Effector CD4-positive, alpha-beta T cell (primary cell): ENCODE data around the gene FCGBP.
A peak's percentile ranks its signal among the peaks of the same experiment; 100 is the strongest.

Experiments used
- DNase-seq: peaks from one replicate; pipeline ENCODE4 v3.0.0-alpha.2; 2020

FCGBP gene

GRCh38 chr19:39943586-39943985 lies 9.2 kb upstream of the FCGBP start:
- DNase-seq, result no peak

DNA sequence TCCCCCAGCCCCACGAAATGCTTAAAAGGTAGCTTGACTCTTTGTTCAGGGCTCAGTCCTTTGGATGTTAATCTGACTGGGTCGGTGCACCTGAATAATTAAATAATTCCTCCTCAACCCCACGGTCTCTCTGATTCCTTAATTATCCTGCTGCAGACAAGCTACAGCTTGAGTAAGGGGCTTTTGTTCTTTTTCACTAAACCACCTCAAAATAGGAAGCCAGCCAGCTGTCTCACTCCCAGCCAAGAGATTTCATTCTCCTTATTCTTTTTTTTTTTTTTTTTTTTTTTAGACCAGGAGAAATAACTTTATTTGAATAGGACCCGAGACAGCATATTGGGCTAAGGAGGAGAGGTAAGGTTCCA lies 7.9 kb upstream of the FCGBP start:
- DNase-seq, result no peak

DNA sequence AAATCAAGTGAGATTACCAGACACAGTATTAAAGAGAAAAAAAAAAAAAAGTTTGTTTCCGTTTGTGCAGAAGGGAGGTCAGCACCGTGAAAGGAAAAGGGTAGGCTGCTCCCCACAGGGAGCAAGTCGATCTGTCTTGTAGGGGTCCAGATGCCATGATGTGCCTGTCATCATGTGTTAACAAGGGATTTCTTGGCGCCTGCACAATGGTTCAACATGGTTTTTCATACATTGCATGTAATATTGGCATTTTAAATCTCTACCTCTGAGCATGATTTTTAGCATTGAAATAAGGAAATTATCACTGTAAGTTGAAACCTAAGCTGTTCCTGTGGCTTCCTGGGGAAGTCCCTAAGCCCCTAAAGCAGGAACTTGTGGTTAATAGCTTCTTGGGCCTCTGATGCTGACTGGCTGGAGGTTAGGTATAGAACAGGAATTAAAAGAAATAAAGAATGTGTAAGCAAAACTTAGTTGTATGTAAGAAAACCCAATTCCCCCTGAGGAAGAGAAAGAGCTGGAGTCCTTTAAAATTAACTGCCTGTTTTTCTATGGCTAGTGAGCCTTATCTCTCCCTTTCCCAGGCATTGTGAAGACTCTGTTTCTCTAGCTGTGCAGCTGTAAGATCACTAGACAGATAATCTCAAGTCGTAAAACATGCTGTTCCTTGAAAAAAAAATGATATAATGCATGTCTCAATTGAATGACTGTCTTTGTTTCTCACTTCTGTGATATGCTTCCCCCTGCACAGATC lies 7.4 kb upstream of the FCGBP start:
- peak; percentile 60 for DNase-seq

- no peak for DNase-seq
Measured at GRCh38 chr19:39941151-39941550, 6.7 kb upstream of the FCGBP start.

GRCh38 chr19:39940221-39940833 lies 5.9 kb upstream of the FCGBP start:
- no peak for DNase-seq

DNA sequence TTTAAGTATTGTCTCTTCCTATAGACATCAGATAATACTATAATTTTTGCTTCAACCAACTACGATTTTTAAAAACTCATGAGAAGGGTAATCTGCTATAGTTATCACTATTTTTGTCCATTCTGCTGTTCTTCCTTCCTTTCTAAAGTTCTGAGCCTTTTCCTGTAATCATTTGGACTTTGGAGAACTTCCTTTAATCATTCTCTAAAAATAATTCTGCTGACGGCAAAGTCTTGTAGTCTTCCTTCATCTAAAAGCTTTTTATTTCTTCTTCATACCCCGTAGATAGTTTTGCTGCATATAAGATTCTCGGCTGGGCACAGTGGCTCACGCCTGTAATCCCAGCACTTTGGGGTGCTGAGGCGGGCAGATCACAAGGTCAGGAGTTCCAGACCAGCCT lies 5.1 kb upstream of the FCGBP start:
- DNase-seq, result no peak

DNA sequence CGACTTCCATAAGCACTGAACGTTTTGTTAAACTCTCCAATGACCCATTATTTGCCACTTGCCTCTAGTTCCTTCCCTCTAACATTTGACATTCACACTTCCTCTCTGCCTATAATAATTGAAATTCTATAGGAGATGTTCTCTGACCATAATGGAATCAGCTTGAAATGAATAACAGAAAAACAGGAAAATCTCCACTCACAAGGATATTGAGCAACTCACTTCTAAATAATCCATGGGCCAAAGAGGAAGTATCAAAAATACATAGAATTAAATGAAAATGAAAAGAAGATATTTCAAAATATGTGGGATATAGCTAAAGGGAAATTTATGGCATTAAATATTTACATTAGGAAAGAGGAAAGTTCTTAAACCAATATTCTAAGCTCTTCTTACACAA lies 3.4 kb upstream of the FCGBP start:
- no peak for DNase-seq

- peak; percentile 27 for DNase-seq
Measured at GRCh38 chr19:39937094-39937720, 2.8 kb upstream of the FCGBP start.

DNA sequence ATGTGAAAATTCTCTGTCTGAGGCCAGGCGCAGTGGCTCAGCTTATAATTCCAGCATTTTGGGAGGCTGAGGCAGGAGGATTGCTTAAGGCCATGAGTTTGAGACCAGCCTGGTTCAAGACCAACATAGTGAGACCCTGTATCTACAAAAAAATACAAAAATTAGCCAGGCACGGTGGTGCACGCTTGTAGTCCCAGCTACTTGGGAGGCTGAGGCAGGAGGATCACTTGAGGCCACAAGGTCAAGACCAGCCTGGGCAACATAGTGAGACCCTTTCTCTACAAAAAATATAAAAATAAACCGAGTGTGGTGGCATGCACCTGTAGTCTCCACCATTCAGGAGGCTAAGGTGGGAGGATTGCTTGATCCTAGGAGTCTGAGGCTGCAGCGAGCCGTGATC lies 2.2 kb upstream of the FCGBP start:
- DNase-seq, result no peak

- DNase-seq, result no peak
Measured at GRCh38 chr19:39936020-39936419, 1.6 kb upstream of the FCGBP start.

- DNase-seq, result no peak
Measured at GRCh38 chr19:39935364-39935661, 879 bp upstream of the FCGBP start.

GRCh38 chr19:39929750-39930149 lies 4.7 kb downstream of the FCGBP start:
- no peak for DNase-seq

DNA sequence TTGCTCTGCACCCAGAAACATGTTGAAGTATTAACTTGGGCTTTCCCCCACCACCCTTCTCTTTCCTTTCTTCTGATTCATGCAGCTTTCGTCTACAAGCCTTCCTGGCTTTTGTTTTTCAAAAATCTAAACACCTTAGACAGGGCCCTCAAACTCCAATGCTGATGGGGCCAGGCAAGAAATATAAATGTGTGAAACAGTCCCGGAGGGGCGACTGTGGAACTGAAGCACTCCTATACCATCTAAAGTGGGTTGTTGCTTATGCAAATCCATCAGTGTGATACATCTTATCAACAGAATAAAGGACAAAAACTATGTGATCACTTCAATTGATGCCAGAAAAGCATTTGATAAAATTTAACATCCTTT lies 6.1 kb downstream of the FCGBP start:
- DNase-seq, result no peak

DNA sequence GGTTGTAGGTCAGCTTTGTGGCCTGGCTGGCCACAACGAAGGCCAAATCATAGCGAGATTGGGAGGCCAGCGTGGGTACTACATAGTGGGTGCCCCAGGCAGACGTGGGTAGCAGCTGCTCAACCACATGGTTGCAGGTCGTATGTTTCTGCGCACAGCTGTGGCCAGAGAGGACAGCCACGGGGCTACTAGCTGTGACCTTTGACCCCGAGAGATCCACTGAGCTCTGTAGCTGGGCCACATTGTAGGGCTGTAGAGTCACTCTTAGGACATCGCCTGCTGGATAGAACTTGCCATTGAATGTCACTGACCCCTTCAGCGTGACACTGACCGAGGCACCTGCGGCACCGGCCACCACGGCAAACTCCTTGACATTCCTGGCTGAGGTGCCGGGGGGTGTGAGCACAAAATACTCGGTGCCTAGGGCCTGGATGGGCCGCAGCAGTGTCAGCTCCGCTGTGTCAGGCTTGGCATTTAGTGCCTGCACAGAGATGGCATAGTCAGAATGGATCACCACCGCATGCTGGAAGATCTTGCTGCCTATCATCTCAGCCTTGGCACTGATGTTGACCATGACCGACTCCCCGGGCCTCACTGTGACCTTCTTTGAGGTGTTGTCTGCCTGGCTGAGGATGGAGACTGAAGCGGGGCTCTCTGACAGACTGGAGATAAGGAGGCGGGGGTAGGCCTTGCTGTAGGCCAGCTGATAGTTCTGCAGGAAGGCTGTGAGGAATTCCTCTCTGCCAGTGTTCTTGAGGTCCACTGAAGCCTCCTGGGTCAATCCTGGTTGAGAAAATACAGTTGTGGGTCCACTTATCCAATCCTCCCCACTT lies 6.7 kb downstream of the FCGBP start:
- no peak for DNase-seq

- no peak for DNase-seq
Measured at GRCh38 chr19:39927076-39927475, 7.4 kb downstream of the FCGBP start.

- DNase-seq, result no peak
Measured at GRCh38 chr19:39926170-39926760, 8.2 kb downstream of the FCGBP start.

GRCh38 chr19:39924952-39925351 lies 9.5 kb downstream of the FCGBP start:
- DNase-seq, result no peak

- no peak for DNase-seq
Measured at GRCh38 chr19:39924389-39924788, 10.0 kb downstream of the FCGBP start.

DNA sequence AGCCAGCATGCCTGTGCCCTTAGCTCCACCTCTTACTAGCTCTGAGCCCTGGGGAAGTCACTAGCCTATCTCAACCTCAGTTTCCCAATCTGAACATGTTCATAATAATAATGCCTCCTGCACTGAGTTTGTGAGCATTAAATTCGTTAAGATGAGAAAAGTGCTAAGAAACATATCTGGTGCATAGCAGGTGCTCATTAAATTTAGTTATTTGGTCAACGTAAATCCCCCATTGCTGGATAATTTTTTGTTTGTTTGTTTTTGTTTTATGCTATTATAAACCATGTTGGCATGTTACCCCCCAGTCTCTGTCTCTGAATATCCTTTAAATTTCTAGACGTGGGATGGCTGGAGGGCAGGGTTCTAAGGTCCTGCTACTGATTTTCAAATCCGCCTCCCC lies 10.6 kb downstream of the FCGBP start:
- no peak for DNase-seq

DNA sequence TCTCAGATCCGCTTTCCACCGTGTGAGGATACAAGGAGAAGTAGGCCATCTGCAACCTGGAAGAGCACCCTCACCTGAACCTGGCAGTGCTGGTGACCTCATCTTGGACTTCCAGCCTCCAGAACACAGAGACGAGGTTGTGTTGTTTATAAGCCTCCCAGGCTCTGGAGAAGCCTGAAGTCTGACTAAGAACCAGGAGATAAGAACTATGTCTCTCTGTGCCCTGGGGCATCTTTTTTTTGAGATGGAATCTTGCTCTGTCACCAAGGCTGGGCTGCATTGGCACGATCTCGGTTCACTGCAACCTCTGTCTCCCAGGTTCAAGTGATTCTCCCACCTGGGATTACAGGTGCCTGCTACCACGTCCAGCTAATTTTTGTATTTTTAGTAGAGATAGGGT lies 14.5 kb downstream of the FCGBP start:
- no peak for DNase-seq

DNA sequence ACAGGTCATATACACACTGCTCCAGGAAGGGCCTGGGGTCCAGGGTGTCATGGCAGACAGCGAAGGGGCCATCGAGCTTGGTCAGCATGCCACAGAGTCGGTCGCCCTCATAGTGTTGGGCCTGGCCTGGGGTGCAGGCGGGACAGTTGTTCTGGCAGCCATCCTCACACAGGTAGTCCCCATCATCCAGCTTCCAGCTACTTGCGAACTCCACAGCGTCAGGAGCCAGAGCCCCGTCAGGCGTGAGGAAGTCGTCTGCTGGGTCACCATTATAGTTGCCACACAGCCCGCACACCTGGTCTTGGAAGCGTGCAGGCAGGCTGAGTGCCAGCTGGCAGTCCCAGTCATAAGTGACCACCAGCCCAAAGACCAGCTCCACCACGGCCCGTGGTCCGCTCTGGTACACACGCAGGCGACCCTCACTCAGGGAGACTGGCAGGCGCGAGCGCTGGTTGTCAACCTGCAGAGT lies 16.2 kb downstream of the FCGBP start:
- DNase-seq, result no peak

DNA sequence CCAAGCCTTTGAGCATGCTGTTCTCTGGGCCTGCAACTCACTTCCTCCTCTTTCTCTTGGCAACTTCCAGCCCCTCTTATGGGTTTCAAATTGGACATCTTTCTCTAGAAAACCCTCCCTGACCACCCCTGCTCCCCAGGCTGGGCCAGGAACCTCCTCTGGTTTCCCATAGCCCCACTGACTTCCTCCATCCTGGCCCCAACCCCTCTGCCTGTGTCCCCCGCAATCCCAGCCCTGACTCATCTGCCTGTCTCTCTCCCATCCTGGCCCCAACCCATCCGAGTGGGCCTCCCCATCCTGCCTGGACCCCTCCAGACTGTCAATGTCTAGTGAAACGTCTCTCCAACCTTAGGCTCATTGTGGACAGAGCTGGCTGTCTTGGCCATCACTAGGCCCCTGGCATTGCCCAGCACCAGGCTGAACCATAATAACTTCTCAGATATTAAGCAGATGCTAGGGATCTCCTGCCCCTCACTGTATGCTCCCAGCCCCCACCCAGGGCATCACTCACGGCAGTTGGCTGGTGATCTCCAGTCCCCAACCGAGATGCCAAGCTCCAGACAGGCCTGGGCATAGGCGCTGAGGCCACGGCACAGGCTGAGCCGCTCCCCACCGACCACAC lies 16.8 kb downstream of the FCGBP start:
- DNase-seq, result no peak
